ENCODE data around the gene TAGLN.
"Not testable (repeated sequence)": the region's sequence is repeated elsewhere in the genome, so short reads cannot be mapped to it uniquely, and the experiment has no call there.

The TAGLN gene

DNA sequence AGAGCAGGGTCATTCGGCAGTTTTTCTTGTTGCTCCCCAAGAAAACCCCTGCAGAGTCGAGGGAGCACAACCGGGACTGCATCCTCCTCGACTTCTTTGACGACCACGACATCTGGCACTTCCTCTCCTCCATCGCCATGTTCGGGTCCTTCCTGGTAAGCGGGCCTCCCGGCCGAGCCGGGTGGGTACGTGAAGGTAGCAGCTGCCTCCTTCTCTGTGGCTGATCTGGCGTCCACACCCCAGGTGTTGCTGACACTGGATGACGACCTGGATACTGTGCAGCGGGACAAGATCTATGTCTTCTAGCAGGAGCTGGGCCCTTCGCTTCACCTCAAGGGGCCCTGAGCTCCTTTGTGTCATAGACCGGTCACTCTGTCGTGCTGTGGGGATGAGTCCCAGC, 3.4 kb upstream of the TAGLN start:
- DNase-seq (ENCODE audit: low read depth in 2 of 2): no peak

DNA sequence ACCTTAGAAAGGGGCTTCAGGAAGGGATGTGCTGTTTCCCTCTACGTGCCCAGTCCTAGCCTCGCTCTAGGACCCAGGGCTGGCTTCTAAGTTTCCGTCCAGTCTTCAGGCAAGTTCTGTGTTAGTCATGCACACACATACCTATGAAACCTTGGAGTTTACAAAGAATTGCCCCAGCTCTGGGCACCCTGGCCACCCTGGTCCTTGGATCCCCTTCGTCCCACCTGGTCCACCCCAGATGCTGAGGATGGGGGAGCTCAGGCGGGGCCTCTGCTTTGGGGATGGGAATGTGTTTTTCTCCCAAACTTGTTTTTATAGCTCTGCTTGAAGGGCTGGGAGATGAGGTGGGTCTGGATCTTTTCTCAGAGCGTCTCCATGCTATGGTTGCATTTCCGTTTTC, 2.2 kb upstream of the TAGLN start:
- no peak for DNase-seq (ENCODE audit: low read depth in 2 of 2)

DNA sequence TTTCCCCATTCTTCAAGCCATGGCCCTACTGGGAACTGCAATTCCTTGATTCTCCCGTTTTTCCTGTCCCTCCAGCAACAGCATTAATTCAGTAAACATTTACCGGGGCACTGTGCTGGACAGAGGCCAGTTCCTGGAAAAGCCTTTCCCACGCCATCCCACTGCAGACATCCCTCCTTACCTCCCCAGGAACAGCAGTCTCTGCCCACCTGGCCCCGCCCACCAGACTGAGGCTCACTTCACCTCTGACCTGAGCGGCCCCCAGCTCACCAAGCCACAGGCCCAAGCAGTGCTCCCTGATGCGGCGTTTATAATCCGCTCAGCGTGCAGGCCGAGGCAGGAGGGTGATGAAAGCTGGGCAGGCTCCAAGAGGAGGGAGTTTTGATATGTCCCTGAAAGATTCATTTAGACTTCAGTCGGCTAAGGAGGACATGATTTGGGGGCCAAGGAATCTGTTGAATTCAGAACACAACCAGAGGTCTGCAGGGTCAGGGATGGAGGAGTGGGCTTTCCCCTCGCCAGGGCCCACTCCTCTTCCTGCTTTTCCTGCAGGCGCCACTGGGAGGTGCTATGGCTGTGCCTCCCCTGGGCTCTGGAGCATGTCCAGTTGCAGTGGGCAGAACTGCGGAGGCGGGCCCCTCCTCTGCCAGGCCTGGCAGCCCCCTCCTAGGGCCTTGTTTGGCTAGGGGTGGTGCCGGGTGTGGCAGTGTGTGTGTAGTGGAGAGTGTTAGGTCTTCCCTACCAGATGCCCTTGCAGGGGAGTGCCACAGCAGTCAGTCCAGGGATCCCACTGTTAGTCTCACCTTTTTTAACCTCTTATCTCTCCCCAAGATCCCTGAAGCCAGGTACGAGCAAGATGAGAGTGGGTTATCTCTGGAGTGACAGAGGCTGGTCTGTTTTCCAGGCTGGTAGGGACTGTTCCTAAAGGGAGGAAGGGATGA, 1.4 kb upstream of the TAGLN start:
- DNase-seq (ENCODE audit: low read depth in 2 of 2): no peak

DNA sequence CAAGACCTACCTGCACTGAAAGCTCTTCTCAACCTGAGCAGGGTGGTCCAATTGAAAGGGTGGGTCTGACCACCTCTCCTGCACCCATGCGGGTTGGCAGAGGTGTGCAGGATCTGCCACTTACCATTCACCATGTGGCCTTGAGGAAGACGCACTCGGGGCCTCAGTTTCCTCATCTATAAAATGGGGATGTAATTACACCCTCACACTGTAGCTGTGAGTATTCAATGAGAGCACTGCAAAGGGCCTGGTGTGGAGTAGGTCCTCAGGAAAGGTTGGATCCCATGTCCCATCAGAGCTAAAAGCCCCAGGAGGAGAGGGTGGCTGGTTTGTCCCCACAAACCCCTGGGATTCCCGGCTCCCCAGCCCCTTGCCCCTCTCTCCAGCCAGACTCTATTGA, 557 bp upstream of the TAGLN start:
- no peak for DNase-seq (ENCODE audit: low read depth in 2 of 2)

DNA sequence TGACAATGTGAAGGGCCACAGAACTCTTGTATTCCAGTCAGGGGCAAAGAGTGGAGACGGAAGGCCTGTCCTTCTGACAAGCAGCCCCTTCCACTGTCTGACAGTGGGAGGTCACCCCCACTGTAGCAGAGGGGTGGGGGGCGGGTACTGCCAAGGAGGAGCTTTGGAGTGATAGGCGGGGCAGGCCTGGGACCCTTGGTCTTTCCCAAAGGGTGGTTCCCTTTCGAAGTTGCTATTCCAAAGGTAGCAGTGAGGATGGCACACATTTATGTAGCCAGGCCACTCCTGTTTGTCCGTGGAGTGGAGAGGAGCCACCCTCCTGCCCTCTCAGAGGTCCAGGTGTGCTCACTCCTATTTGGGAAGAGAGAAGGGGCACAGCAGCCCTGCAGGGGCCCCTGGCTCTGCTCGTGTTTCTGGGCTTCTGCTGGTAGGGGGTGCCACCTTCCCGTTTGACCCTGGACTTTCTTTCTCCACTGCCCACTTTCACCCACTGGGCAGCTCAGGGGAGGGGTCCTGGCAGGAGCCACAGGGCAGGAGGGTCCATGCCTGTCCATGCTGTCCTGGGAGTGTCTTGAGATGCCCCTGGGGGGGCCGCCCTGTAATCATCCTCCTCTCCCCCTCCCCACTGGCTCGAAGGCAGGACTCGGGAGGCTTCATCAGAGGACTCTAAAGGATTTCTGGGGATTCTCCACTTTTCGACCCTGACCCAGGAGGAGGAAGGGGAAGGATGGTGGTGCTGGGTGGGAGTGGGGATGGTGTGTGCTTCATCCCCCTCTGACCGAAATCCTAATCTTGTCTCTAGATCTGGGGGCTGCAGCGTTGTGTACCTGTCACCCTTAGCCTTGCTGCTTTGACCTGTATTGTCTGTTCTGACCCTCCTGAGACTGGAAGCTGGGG, 994 bp downstream of the TAGLN start:
- DNase-seq (ENCODE audit: low read depth in 2 of 2): no peak

DNA sequence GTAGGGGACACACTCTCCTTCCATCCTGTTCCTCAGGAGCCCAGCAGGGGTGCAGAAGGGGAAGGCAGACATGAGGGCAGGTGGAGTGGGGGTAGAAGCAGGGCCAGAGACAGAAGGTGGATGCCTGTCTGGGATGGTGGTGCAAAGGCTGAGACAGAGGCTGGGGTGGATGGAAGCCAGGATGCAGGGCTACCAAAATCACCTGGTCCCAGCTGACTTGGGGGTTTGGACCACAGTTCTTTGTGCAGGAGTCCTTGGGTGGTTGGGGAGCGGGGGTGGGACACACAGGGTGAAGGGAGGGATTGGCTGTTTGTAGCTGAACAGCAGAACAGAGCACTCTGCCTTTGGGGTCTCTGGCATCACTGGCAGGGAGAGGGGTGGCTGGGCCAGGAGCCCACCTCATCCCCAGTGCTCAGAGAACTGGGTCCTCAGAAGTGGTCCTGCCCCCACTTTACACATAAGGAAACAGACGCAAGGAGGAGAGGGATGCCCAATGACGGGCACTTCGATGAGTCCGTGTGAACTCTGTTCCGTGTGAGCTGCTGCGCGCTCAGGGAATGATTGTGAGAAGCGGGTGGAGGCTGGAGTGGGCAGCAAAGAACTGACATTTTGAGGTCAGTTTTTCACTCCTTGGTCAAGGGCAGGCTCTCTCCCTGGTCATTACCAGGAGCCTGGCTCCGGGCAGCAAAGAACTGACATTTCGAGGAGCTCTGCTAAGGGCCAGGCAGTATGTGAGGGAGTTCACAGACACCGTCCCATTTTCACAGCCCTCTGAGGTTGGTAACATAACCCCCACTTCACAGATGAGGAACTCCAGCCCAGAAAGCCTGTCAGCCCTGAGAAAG, 1.9 kb downstream of the TAGLN start:
- no peak for DNase-seq (ENCODE audit: low read depth in 2 of 2)

DNA sequence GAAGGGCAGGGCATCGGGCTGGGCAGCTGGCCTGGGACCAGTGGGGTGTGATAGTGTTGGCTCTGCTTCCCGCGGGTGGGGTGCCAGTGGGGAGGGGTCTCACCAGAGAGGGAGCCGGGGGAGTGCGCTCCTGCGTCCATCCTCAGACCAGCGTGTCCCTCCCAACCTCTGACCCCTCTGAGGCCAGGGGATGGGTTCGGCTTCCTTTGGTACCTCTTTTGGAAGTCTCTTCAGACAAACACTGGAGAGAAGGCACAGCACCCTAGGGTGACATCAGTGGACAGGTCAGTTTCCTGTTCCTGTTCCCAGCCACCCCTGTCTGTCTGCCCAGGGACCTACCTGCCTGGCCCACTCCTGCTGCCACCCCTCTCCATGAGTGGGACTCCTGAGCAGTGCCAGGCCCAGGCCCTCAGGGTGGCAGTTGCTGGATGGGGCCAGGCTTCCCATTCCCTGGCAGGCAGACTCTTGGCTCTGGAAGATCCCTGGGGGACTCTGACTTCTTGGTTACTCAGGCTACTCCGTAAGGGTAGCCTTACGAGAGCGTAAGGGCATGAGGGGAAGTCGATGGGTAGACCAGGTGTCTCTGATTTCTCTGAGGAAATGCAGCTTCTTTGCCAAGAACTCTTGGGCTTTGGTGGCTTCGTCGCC, 2.6 kb downstream of the TAGLN start:
- no peak for DNase-seq (ENCODE audit: low read depth in 2 of 2)

DNA sequence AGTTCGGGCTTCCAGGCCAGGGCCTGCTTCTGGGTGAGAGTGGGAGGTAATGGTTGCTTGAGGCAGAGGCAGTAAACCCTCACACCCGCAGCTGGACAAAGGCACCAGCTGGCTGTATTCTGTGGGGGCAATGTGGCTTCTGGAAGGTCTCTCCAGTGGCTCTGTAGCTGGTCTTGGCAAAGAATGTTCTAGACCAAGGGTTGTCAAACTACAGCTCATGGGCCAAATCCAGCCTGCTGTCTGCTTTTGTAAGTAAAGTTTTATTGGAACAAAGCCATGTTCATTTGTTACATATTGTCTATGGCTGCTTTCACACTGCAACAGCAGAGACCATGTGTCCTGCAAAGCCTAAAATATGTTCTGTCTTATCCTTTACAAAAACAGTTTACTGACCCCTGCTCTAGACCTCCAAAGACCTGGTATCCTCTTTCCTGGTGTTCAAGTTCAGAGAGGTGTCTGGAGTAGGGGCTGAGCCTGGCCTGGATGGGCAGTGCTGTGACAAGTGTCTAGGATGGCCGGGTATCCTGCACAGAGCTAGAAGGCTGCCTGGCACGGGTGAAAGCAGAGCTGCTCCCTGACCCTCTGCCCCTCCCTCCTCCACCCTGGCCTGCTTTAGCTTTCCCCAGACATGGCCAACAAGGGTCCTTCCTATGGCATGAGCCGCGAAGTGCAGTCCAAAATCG, 3.4 kb downstream of the TAGLN start:
- DNase-seq (ENCODE audit: low read depth in 2 of 2): no peak

DNA sequence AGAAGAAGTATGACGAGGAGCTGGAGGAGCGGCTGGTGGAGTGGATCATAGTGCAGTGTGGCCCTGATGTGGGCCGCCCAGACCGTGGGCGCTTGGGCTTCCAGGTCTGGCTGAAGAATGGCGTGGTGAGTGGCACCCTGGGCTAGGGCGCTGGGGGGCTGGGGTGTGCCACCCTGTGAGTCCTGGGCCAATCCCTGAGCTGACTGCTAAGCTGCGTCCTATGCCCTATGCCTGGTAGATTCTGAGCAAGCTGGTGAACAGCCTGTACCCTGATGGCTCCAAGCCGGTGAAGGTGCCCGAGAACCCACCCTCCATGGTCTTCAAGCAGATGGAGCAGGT, 3.9 kb downstream of the TAGLN start:
- DNase-seq (ENCODE audit: low read depth in 2 of 2): no peak

DNA sequence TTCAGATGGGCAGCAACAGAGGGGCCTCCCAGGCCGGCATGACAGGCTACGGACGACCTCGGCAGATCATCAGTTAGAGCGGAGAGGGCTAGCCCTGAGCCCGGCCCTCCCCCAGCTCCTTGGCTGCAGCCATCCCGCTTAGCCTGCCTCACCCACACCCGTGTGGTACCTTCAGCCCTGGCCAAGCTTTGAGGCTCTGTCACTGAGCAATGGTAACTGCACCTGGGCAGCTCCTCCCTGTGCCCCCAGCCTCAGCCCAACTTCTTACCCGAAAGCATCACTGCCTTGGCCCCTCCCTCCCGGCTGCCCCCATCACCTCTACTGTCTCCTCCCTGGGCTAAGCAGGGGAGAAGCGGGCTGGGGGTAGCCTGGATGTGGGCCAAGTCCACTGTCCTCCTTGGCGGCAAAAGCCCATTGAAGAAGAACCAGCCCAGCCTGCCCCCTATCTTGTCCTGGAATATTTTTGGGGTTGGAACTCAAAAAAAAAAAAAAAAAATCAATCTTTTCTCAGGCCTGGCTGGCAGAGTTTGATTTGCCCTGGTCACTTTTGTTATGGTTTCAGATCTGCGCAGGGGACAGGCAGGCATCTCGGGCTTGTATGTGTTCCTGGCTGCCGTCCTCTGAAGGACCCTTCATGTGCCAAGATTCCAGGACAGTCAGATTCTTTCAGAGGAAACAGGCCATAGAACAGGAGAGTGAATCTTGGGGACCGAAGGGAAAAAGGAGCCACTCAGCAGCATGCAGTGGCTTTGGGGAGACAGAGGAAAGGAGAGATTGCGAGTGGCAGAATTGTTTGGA, 5.3 kb downstream of the TAGLN start:
- DNase-seq (ENCODE audit: low read depth in 2 of 2): no peak

DNA sequence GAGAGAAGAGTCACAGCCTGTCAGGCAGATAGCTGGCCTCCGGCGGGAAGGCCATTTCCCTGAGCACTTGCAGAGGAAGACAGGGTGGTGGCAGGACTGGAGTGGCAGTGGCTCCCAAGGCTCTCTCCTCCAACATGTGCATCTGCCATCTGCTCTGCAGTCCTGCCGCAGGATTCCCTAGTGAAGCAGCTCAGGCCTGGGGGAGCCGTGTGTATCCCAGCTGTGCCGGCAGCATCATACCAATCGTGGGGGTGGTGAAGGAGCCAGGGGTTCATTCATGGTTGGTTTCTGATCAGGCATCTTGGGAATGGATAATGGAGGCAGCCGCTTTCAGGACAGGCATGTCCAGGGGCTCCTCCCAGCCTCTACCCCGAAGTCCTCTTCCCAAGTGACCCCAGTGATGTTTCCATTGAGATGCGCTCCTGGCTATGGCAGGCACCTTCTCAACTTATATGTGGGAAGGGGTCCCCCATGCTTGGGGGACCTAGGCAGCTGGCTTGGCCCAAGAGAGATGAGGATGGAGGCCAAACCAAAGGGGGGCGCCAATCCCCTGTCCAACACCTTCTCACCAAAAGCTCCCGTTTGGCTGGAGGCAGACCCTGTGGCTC, 6.1 kb downstream of the TAGLN start:
- DNase-seq (ENCODE audit: low read depth in 2 of 2): no peak

DNA sequence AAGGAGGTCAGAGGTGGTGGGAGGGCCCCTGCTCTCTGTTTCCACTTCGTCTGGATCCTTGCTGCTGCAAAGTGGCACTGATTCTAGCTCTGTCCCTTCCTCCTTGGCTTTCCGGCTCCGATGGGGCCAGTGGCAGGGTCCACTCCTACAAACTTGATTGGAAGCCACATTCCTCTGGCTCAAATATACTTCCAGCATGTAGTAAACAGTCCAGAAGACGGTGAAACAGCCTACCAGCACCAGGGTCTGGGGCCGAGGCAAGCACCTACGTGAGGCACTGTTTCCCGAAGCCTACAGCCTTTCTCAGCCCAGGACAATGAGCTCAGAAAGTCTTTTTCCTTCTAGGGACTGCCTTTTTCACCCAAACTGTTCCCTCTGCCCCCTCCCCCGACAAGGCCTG, 6.9 kb downstream of the TAGLN start:
- not testable (repeated sequence) for DNase-seq (ENCODE audit: low read depth in 2 of 2)

DNA sequence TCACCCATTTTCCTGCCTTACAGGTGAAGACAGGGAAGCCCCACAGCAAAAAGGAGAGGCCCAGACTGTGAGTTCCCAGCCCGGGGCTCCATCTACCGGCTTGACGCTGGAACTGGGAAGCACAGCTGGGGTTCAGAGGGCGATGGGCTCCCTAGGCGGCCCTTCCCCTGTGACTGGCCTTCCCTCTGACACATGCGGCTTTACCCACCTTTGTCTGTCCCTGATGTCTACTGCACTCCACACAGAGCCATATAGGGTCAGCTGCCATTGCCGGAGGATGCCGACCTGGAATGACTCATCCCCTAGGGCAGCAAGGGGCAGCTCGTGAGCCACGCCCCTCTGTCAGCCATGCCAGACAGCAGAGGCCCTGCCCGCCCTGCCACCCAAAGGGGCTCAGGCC, 7.7 kb downstream of the TAGLN start:
- not testable (repeated sequence) for DNase-seq (ENCODE audit: low read depth in 2 of 2)

DNA sequence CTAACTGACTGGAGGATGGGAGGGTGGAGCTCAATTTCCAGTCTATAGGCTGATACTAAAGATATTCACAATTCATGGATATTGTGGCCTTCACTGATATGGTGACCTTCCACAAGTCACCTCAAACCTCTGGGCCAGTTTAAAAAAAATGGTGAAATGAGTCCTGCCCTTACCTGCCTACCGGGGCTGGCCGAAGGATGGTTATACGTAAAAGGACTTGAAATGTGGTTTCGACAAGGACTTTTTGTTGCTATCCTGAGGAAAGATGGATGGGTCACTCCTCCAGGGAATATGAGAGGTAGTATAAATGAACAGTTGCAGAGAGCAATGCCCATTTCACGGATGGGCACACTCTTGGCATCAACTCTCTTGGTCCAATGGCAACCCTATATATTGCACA, 8.3 kb downstream of the TAGLN start:
- not testable (repeated sequence) for DNase-seq (ENCODE audit: low read depth in 2 of 2)

DNA sequence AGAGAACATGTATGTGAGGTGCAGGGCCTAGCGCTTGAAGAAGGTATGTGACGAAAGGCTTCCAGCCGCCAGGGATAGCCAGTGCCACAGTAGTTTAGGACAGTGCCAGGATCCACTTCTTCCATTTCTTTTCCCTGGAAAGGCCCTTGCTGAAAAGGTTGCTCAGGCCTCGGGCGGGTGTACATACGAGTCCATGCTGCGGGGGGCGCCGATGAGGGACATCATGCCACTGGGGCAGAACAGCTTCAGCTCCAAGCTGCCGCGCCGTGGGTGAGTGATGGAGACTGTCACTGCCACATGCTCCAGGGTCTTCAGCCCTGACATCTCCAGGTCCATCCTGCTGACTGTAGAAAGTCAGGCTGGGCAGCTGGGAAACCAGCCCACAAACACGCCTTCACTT, 9.5 kb downstream of the TAGLN start:
- DNase-seq (ENCODE audit: low read depth in 2 of 2): not testable (repeated sequence)

DNA sequence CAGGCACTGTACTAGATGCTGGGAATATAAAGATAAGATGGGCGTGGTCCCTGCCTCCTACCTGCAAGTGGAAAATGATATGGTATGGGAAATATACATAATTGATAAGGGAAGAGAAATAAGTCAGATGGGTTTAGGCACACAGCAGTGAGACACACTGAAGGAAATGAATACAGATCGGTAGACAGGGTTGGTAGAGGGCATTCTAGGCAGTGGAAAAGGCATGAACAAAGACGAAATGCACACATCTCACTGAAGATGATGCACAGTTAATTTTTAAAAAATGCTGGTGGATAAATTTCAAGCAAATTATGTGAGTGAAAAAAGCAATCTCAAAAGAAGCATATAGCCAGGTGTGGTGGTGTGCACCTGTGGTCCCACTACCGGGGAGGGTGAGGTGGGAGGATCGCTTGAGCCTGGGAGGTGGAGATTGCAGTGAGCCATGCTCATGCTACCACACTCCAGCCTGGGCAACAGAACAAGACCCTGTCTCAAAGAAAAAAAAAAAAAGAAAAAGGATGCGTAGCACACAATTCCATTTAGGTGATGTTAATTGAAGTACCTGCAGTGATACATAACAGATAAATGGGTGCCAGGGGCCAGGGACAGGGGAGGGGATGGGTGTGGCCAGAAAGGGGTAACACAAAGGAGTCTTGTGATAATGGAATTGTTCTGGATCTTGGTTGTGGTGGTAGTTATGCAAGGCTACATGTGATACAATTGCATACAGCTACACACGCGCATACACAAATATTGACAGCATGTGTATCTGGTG, 10.4 kb downstream of the TAGLN start:
- DNase-seq (ENCODE audit: low read depth in 2 of 2): not testable (repeated sequence)

DNA sequence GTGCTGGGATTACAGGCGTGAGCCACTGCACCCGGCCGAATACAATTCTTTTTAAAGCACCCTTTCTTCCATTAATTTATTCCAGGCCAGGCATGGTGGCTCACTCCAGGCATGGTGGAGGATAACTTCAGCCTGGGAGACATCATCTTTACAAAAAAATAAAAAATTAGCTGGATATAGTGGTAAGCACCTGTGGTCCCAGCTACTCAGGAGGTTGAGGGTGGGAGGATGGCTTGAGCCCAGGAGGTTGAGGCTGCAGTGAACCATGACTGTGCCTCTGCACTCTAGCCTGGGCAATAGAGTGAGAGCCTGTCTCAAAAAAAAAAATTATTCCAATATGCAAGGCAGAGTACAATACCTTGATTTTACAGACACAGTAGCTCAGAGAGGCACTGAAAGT, 11.4 kb downstream of the TAGLN start:
- no peak for DNase-seq (ENCODE audit: low read depth in 2 of 2)

DNA sequence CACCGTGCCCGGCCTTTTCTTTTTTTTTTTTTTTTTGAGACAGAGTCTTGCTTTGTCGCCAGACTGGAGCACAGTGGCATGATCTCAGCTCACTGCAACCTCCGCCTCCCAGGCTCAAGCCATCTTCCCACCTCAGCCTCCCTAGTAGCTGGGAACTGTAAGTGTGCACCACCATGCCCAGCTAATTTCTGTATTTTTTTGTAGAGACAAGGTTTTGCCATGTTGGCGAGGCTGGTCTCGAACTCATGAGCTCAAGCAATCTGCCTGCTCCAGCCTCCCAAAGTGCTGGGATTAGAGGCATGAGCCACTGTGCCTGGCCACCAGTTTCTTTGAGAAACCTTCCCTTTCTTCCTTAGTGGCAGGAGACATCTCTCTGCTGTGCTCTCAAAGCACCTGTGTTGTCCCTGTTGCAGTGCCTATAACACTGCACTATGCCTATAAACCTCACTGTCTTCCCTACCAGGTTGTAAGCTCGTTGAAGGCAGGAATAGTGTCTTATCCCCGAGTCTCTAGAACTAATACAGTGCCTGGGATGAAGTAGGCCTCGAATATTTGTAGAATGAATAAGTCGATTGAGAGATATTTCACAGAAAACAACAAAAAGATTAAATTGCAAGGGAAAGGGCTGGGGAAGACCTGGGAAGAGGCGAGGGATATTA, 13.7 kb downstream of the TAGLN start:
- no peak for DNase-seq (ENCODE audit: low read depth in 2 of 2)

All from stimulated activated CD4-positive, alpha-beta T cell treated with anti-CD3 and anti-CD28 coated beads, Interleukin-1b, Interleukin-23, amount 100 ng/mL, for 1 hour (primary cell).